ENCODE data around the gene IDH3G. TPM values are rescaled to one million over a fixed set of nuclear protein-coding genes. Genes with fewer than 3 reads are reported as not detected.
"Not testable (repeated sequence)": the region's sequence is repeated elsewhere in the genome, so short reads cannot be mapped to it uniquely, and the experiment has no call there.

IDH3G gene
- total RNA-seq, 1 donor from 2014 or later, result 57.0 TPM

GRCh38 chrX:153762626-153763173 is 31.5 kb downstream of the IDH3G start:
- no peak for DNase-seq (ENCODE audit: low spot score)

GRCh38 chrX:153761863-153762262 is 32.3 kb downstream of the IDH3G start:
- DNase-seq (ENCODE audit: low spot score), result no peak

- no peak for DNase-seq (ENCODE audit: low spot score)
These were observed 39.0 kb downstream of the IDH3G start for GRCh38 chrX:153755136-153755535.

- no peak for DNase-seq (ENCODE audit: low spot score)
These were observed 43.9 kb downstream of the IDH3G start for GRCh38 chrX:153750127-153750774.

- DNase-seq (ENCODE audit: low spot score), result not testable (repeated sequence)
These were observed 45.2 kb downstream of the IDH3G start for GRCh38 chrX:153749017-153749416.

- DNase-seq (ENCODE audit: low spot score), result not testable (repeated sequence)
These were observed 47.2 kb downstream of the IDH3G start for GRCh38 chrX:153746991-153747390.

GRCh38 chrX:153746359-153746758 is 47.8 kb downstream of the IDH3G start:
- no peak for DNase-seq (ENCODE audit: low spot score)

- peak; percentile 40 for DNase-seq (ENCODE audit: low spot score)
These were observed 49.1 kb downstream of the IDH3G start for GRCh38 chrX:153745067-153745433.

- DNase-seq (ENCODE audit: low spot score), result peak; percentile 52
These were observed 49.7 kb downstream of the IDH3G start for GRCh38 chrX:153744210-153745066.

GRCh38 chrX:153743468-153744209 is 50.5 kb downstream of the IDH3G start:
- peak; percentile 81 for DNase-seq (ENCODE audit: low spot score)

GRCh38 chrX:153742796-153743467 is 51.2 kb downstream of the IDH3G start:
- peak; percentile 41 for DNase-seq (ENCODE audit: low spot score)

GRCh38 chrX:153742111-153742510 is 52.1 kb downstream of the IDH3G start:
- DNase-seq (ENCODE audit: low spot score), result not testable (repeated sequence)

GRCh38 chrX:153741446-153741845 is 52.7 kb downstream of the IDH3G start:
- DNase-seq (ENCODE audit: low spot score), result no peak

- DNase-seq (ENCODE audit: low spot score), result no peak
These were observed 53.4 kb downstream of the IDH3G start for GRCh38 chrX:153740631-153741222.

- DNase-seq (ENCODE audit: low spot score), result peak; percentile 40
These were observed 54.3 kb downstream of the IDH3G start for GRCh38 chrX:153739754-153740486.

GRCh38 chrX:153738056-153738605 is 56.0 kb downstream of the IDH3G start:
- no peak for DNase-seq (ENCODE audit: low spot score)

GRCh38 chrX:153736871-153737441 is 57.2 kb downstream of the IDH3G start:
- DNase-seq (ENCODE audit: low spot score), result no peak

- no peak for DNase-seq (ENCODE audit: low spot score)
These were observed 57.9 kb downstream of the IDH3G start for GRCh38 chrX:153736071-153736820.

Data from ureter (tissue), 1 donor.